Endothelial cell of umbilical vein (primary cell): Measurements from ENCODE around the gene RAB20. TPM values are rescaled to one million over a fixed set of nuclear protein-coding genes. Genes with fewer than 3 reads are reported as not detected.
"Not testable (repeated sequence)": the region's sequence is repeated elsewhere in the genome, so short reads cannot be mapped to it uniquely, and the experiment has no call there.

Experiments
- BruUV-seq: library from RNA; stranded (reverse); fragments of 400-500 nt; replicated peaks from 2 replicates; lab custom pipeline; 2021; lab: Mats Ljungman, UMichigan
- CTCF ChIA-PET: fragments of 300-600, 350-600 bp; sonication (Branson Sonifier 250); formaldehyde crosslinking; loops from one replicate; lab custom pipeline; 2021; ENCODE audit warnings: antibody characterized with exemption, inconsistent platforms; lab: Charles Lee
- POLR2A ChIA-PET: fragments of 300-600, 350-600 bp; sonication (Branson Sonifier 250); formaldehyde crosslinking; loops from one replicate; lab custom pipeline; 2021; ENCODE audit warnings: antibody characterized with exemption, inconsistent platforms; lab: Charles Lee
- DNase-seq: peaks from one replicate; pipeline ENCODE4 v3.0.0-alpha.2; 2011; ENCODE audit warnings: low read depth, low spot score
- FAIRE-seq: peaks from 2 replicates; lab custom pipeline; 2011; peaks lifted over from hg19 to GRCh38; lab: Jason Lieb, UNC
- H2AFZ ChIP-seq: 2 replicates; pipeline ENCODE4 v1.6.0; 2012; ENCODE audit warnings: low read depth, low read length, control low read depth, inconsistent platforms
- H3K27ac ChIP-seq: 2 replicates; pipeline ENCODE4 v1.5.1; 2011; ENCODE audit warnings: low read depth, mild to moderate bottlenecking, control low read depth, low read length, moderate library complexity; ENCODE audit not compliant: insufficient read depth
- H3K27me3 ChIP-seq, 2 experiments: 2 replicates each; pipeline versions ENCODE4 v1.6.0 to v1.6.1; 2011; ENCODE audit warnings: low read length in 2 of 2, mixed read lengths in 1 of 2; ENCODE audit not compliant: control insufficient read depth in 2 of 2, insufficient read depth in 2 of 2
- H3K36me3 ChIP-seq, 2 experiments: 2 replicates in 1 of 2; 3 replicates in 1 of 2; pipeline ENCODE4 v1.5.1; 2011; ENCODE audit warnings: low read length in 2 of 2, mild to moderate bottlenecking in 1 of 2, moderate library complexity in 1 of 2; ENCODE audit not compliant: control insufficient read depth in 2 of 2, insufficient read depth in 2 of 2; ENCODE audit errors: extremely low read depth in 1 of 2
- H3K4me1 ChIP-seq: 3 replicates; pipeline ENCODE4 v1.5.1; 2011; ENCODE audit warnings: mild to moderate bottlenecking, low read length; ENCODE audit not compliant: control insufficient read depth, insufficient read depth; ENCODE audit errors: extremely low read depth
- H3K4me2 ChIP-seq: 2 replicates; pipeline ENCODE4 v1.6.1; 2011; ENCODE audit warnings: low read length, control low read depth, mixed read lengths; ENCODE audit not compliant: insufficient read depth
- H3K4me3 ChIP-seq, 3 experiments: fragments of 200-600 bp in 1 of 3; sonication (generic), shearing (Covaris generic) in 1 of 3; replicated peaks in 1 of 3; 2 replicates each; pipeline ENCODE4 v1.5.1; 2011 to 2016; ENCODE audit warnings: control low read depth in 3 of 3, low read length in 3 of 3, mild to moderate bottlenecking in 2 of 3, inconsistent platforms in 1 of 3, low read depth in 1 of 3, moderate library complexity in 1 of 3; ENCODE audit not compliant: insufficient read depth in 1 of 3
- H3K79me2 ChIP-seq: 2 replicates; pipeline ENCODE4 v1.6.0; 2012; ENCODE audit warnings: low read length, inconsistent platforms; ENCODE audit not compliant: control insufficient read depth, insufficient read depth
- H3K9ac ChIP-seq: replicated peaks from 2 replicates; pipeline ENCODE3; 2011; ENCODE audit warnings: low read length, control low read depth; ENCODE audit not compliant: insufficient read depth; ENCODE audit errors: extremely low read depth
- H3K9me1 ChIP-seq: replicated peaks from 3 replicates; pipeline ENCODE4 v1.6.0; 2011; ENCODE audit warnings: mild to moderate bottlenecking, low read length; ENCODE audit not compliant: control insufficient read depth, insufficient read depth; ENCODE audit errors: extremely low read depth
- H3K9me3 ChIP-seq: replicated peaks from 2 replicates; pipeline ENCODE4 v1.5.1; 2012; ENCODE audit warnings: low read length, inconsistent platforms; ENCODE audit not compliant: control insufficient read depth, insufficient read depth
- H4K20me1 ChIP-seq: replicated peaks from 2 replicates; pipeline ENCODE3; 2011; ENCODE audit warnings: mild to moderate bottlenecking, low read length; ENCODE audit not compliant: control insufficient read depth, insufficient read depth; ENCODE audit errors: extremely low read depth
- CTCF ChIP-seq, 2 donors: IDR thresholded peaks; 1 replicate in 1 of 2; 2 replicates in 1 of 2; pipeline ENCODE4 v1.5.1; 2011; ENCODE audit warnings: low read length in 2 of 2, mild to moderate bottlenecking in 2 of 2, moderate library complexity in 2 of 2, control low read depth in 1 of 2, inconsistent platforms in 1 of 2, low read depth in 1 of 2; ENCODE audit not compliant: insufficient read depth in 1 of 2; ENCODE audit errors: extremely low read depth in 1 of 2
- FOS ChIP-seq: IDR thresholded peaks from 2 replicates; pipeline ENCODE4 v1.6.1; 2011; ENCODE audit warnings: mild to moderate bottlenecking, low read length, moderate library complexity, borderline replicate concordance; ENCODE audit not compliant: insufficient read depth
- JUN ChIP-seq: IDR thresholded peaks from 2 replicates; pipeline ENCODE4 v1.6.1; 2011; ENCODE audit warnings: borderline replicate concordance, low read depth; ENCODE audit not compliant: insufficient read length, insufficient read depth
- MAX ChIP-seq: IDR thresholded peaks from 2 replicates; pipeline ENCODE4 v1.6.1; 2011; ENCODE audit not compliant: insufficient read depth, insufficient read length
- dilution Hi-C: fragments of 300-500 bp; cut with MboI; formaldehyde crosslinking; loops from one replicate; pipeline ENCODE4 v1.15.0; 2019; ENCODE audit warnings: low sequenced_read_pairs; ENCODE audit not compliant: extremely low pct_ligation_motif_present
- intact Hi-C: fragments of 100-400 bp; cut with micrococcal nuclease; formaldehyde crosslinking; loops from one replicate; pipeline ENCODE4 v1.10.0; 2022
- polyA plus RNA-seq, 4 experiments: library from polyadenylated mRNA; depleted of rRNA in 3 of 4; stranded (reverse) in 3 of 4; unstranded in 1 of 4; fragments of >200 nt; gene quantifications; 2 replicates each; pipeline versions ENCODE4 v1.2.1 to v1.2.3, GENCODE V29; 2011 to 2012; ENCODE audit warnings: missing spikeins in 1 of 4
- total RNA-seq: library from RNA; stranded (reverse); gene quantifications from 2 replicates; pipeline ENCODE4 v1.2.3, GENCODE V29; 2021

RAB20 gene
- total and polyA plus RNA-seq, 2 donors (not counting 3 experiments of a cell fraction or from before 2014, with no cell fraction given) = 1.3 to 1.7 TPM

GRCh38 chr13:110532258-110532657 lies 29.3 kb downstream of the RAB20 start:
- CTCF ChIA-PET, H3K36me3 ChIP-seq, H3K9me1 ChIP-seq, H3K4me1 ChIP-seq, H3K27me3 ChIP-seq, intact Hi-C loops, H3K27ac ChIP-seq, H3K9ac ChIP-seq, H3K4me3 ChIP-seq, BruUV-seq, FAIRE-seq, H3K79me2 ChIP-seq, H3K9me3 ChIP-seq, DNase-seq, H3K4me2 ChIP-seq, dilution Hi-C loops, POLR2A ChIA-PET, H2AFZ ChIP-seq, H4K20me1 ChIP-seq: not testable (repeated sequence)

GRCh38 chr13:110531671-110532083 lies 29.8 kb downstream of the RAB20 start:
- no peak overlapping the region for H3K9ac ChIP-seq
- H3K9me3 ChIP-seq = no peaks in the 10 kb centered on the region
- H3K79me2 ChIP-seq = no peaks in the 10 kb centered on the region
- FAIRE-seq = no peak
- BruUV-seq = no TSS peak
- no peaks in the 10 kb centered on the region for H3K9me1 ChIP-seq
- dilution Hi-C loops = no loop called here
- no peaks in the 10 kb centered on the region for H3K36me3 ChIP-seq
- TF ChIP-seq MAX (no peak), FOS (no peak), JUN (no peak), CTCF (IDR thresholded peaks at IDR 0.05; ENCODE audit: extremely low read depth in 1 of 2, insufficient read depth in 1 of 2, low read depth in 1 of 2, low read length in 2 of 2) (no peak)
- ChIA-PET POLR2A (no interaction called here), CTCF (interaction anchor here (1.2 kb wide), 1 partner anchor 13 kb away, joined by 3 read pairs; no protein-coding TSS in a partner anchor)
- H3K4me2 ChIP-seq = no peak overlapping the region
- no peak overlapping the region for H3K4me3 ChIP-seq
- no peaks in the 10 kb centered on the region for H3K27me3 ChIP-seq
- intact Hi-C loops = no loop called here
- no peaks in the 10 kb centered on the region for H3K4me1 ChIP-seq
- no peaks in the 10 kb centered on the region for H4K20me1 ChIP-seq
- H3K27ac ChIP-seq = no peak overlapping the region
- no peak for DNase-seq
- H2AFZ ChIP-seq = no peak overlapping the region
